Adrenal gland (tissue), 12 donors: ENCODE data around the gene DUS3L. TPM values are rescaled to one million over a fixed set of nuclear protein-coding genes. Genes with fewer than 3 reads are reported as not detected.

ENCODE experiments used
- DNase-seq, 7 donors: peaks; one replicate each; pipeline ENCODE4 v3.0.0-alpha.2; 2019 to 2020
- H3K27ac ChIP-seq, 5 donors: fragments of 200-600 bp; sonication (generic) in 4 of 5; 1 replicate in 3 of 5; 2 replicates in 2 of 5; pipeline versions ENCODE4 v1.5.1 to v1.8.0; 2016 to 2020; ENCODE audit warnings: mild to moderate bottlenecking in 1 of 5
- H3K27me3 ChIP-seq: fragments of 200-600 bp; 2 replicates; pipeline ENCODE4 v1.8.0; 2021
- H3K36me3 ChIP-seq, 2 donors: fragments of 200-600 bp; replicated peaks in 1 of 2; 1 replicate in 1 of 2; 2 replicates in 1 of 2; pipeline versions ENCODE4 v1.5.1 to v1.8.0; 2018 to 2022
- H3K4me1 ChIP-seq, 2 donors: fragments of 200-600 bp; replicated peaks in 1 of 2; 1 replicate in 1 of 2; 2 replicates in 1 of 2; pipeline versions ENCODE4 v1.5.1 to v1.8.0; 2018 to 2021
- H3K4me3 ChIP-seq, 4 donors: fragments of 200-600 bp; sonication (generic) in 3 of 4; one replicate each; pipeline ENCODE4 v1.5.1; 2016 to 2018
- H3K9me3 ChIP-seq, 3 donors: fragments of 200-600 bp; sonication (generic) in 1 of 3; replicated peaks in 1 of 3; 1 replicate in 2 of 3; 2 replicates in 1 of 3; pipeline versions ENCODE4 v1.5.1 to v1.8.0; 2016 to 2021
- CTCF ChIP-seq, 6 experiments: fragments of 450-650 bp in 4 of 6; fragments of 200-600 bp in 2 of 6; sonication (generic) in 1 of 6; IDR thresholded peaks; 1 replicate in 5 of 6; 2 replicates in 1 of 6; pipeline versions ENCODE4 v1.5.1 to v1.8.0; 2016 to 2021; ENCODE audit warnings: antibody characterized with exemption in 6 of 6, mild to moderate bottlenecking in 2 of 6, moderate library complexity in 1 of 6
- POLR2A ChIP-seq, 2 donors: fragments of 450-650 bp; IDR thresholded peaks; one replicate each; pipeline ENCODE4 v1.6.1; 2017; ENCODE audit warnings: antibody characterized with exemption in 2 of 2, mild to moderate bottlenecking in 2 of 2, moderate library complexity in 1 of 2
- WGBS, 4 donors: extraction: QIAGEN DNeasy Blood & Tissue Kit in 2 of 4; methylation state at CpG; one replicate each; pipeline versions ENCODE4 v1.1.5 to v1.1.7; 2013 to 2017; 5-methylcytosine and 5-hydroxymethylcytosine counted together
- intact Hi-C, 2 donors: fragments of 100-400 bp; cut with DNase I; formaldehyde crosslinking; loops; one replicate each; pipeline versions ENCODE4 v1.14.1 to v1.15.0; 2022 to 2023
- polyA plus RNA-seq, 3 donors: library from polyadenylated mRNA; stranded (reverse); fragments of 200-250 nt in 2 of 3; fragments of 350-450 nt in 1 of 3; fragmentation: Illumina TruSeq in 1 of 3; extraction: RNeasy Lipid Tissue Mini Kit (QIAGEN cat#74804) in 1 of 3; gene quantifications; one replicate each; pipeline ENCODE4 v1.2.3, GENCODE V29; 2013 to 2014
- total RNA-seq, 9 donors: library from RNA; depleted of rRNA in 4 of 9; stranded (reverse); fragments of >200 nt in 4 of 9; fragments of 120-200 nt in 1 of 9; fragmentation: NEBNext Ultra II Directional in 1 of 9; extraction: Animal tissue kit (Norgen Biotek cat#: 25700) in 1 of 9; gene quantifications; one replicate each; pipeline versions ENCODE4 v1.1.0 to v1.2.4, GENCODE V29; 2013 to 2023
- donor health status: healthy with polysubstance abuse.
- donor health status: Bipolar disorder and iron deficiency.
- donor health status: DM: yes; HTN: yes; CAD: no.
- donor health status: DM: no; HTN: no; CAD: no.
- donor health status: DM: no; HTN: no; CAD: no.
- donor health status: DM: yes; HTN: yes; CAD: no.

The DUS3L gene
- total and polyA plus RNA-seq, 12 donors, result 10.9 to 142 (median 31.5) TPM

- no peak overlapping the region for H3K4me3 ChIP-seq
These were observed 46.9 kb upstream of the DUS3L start for GRCh38 chr19:5837761-5838352.

GRCh38 chr19:5832527-5833216, 41.7 kb upstream of the DUS3L start:
- TF ChIP-seq POLR2A (IDR thresholded peaks at IDR 0.05) (no peak), CTCF (IDR thresholded peaks at IDR 0.05) (no peak)
- Histone ChIP-seq H3K27me3 (no peaks in the 10 kb centered on the region), H3K36me3 (no peaks in the 10 kb centered on the region), H3K4me3 (no peak overlapping the region), H3K27ac (no peak overlapping the region), H3K9me3 (no peaks in the 10 kb centered on the region), H3K4me1 (peaks cover 5 to 7% of the 10 kb centered on the region in 2 donors)
- intact Hi-C loops, result no loop called here
- DNase-seq, result no peak
- 84 to 92% (median 88%) methylated on average over 6 of the region's 6 CpGs for WGBS, 4 donors

More at GRCh38 chr19:5837761-5838352, 46.9 kb upstream of the DUS3L start:
- Histone ChIP-seq H3K36me3 (no peaks in the 10 kb centered on the region), H3K9me3 (no peaks in the 10 kb centered on the region), H3K27ac (no peak overlapping the region), H3K27me3 (no peaks in the 10 kb centered on the region), H3K4me1 (no peaks in the 10 kb centered on the region)
- 49 to 55% (median 54%) methylated on average over 15 of the region's 15 CpGs for WGBS, 4 donors
- intact Hi-C loops, result no loop called here
- no peak for TF ChIP-seq POLR2A (IDR thresholded peaks at IDR 0.05)
- TF ChIP-seq CTCF (IDR thresholded peaks at IDR 0.05), result no peak
- DNase-seq, result no peak

- Histone ChIP-seq H3K4me3 (no peak overlapping the region), H3K27me3 (no peaks in the 10 kb centered on the region), H3K27ac (no peak overlapping the region), H3K9me3 (no peaks in the 10 kb centered on the region), H3K36me3 (no peaks in the 10 kb centered on the region), H3K4me1 (peaks cover 6 to 9% of the 10 kb centered on the region in 2 donors)
- no peak for TF ChIP-seq POLR2A (IDR thresholded peaks at IDR 0.05)
- WGBS, 4 donors, result 85 to 93% (median 87%) methylated on average over 8 to 22 of the region's 22 CpGs
- DNase-seq, result no peak
- intact Hi-C loops, result no loop called here
These were observed 41.1 kb upstream of the DUS3L start for GRCh38 chr19:5832061-5832460.

GRCh38 chr19:5831159-5831558, 40.2 kb upstream of the DUS3L start:
- intact Hi-C loops, result no loop called here
- no peak for DNase-seq

More at GRCh38 chr19:5831159-5831558, 40.2 kb upstream of the DUS3L start:
- no peak overlapping the region for H3K4me3 ChIP-seq
- WGBS, 4 donors, result 83 to 96% (median 90%) methylated on average over 2 to 9 of the region's 9 CpGs
- no peaks in the 10 kb centered on the region for H3K36me3 ChIP-seq
- peaks cover 14 to 18% of the 10 kb centered on the region in 2 donors for H3K4me1 ChIP-seq
- no peak for TF ChIP-seq POLR2A (IDR thresholded peaks at IDR 0.05)
- TF ChIP-seq CTCF (IDR thresholded peaks at IDR 0.05), result no peak
- H3K9me3 ChIP-seq, result no peaks in the 10 kb centered on the region
- H3K27ac ChIP-seq, result no peak overlapping the region
- H3K27me3 ChIP-seq, result no peaks in the 10 kb centered on the region
